OCI-LY7 (cell line): ENCODE results near the gene FBXO4. TPM values are rescaled to one million over a fixed set of nuclear protein-coding genes. Genes with fewer than 3 reads are reported as not detected.

Source experiments
- BruUV-seq: library from RNA; stranded (reverse); fragments of 400-500 nt; replicated peaks from 2 replicates; lab custom pipeline; 2021; lab: Mats Ljungman, UMichigan
- CTCF ChIA-PET: fragments of 300-600 bp; sonication (Branson Sonifier 250); formaldehyde crosslinking; loops from one replicate; lab custom pipeline; 2022; ENCODE audit warnings: antibody characterized with exemption; ENCODE audit not compliant: unreplicated experiment; lab: Charles Lee
- POLR2A ChIA-PET: fragments of 300-600 bp; sonication (Branson Sonifier 250); formaldehyde crosslinking; loops from one replicate; lab custom pipeline; 2022; ENCODE audit warnings: antibody characterized with exemption; lab: Charles Lee
- DNase-seq: peaks from one replicate; pipeline ENCODE4 v3.0.0-alpha.2; 2015; ENCODE audit warnings: low spot score
- H2AFZ ChIP-seq: fragments of 200-600 bp; sonication (generic), shearing (Covaris generic); 2 replicates; pipeline ENCODE4 v1.6.1; 2014; ENCODE audit warnings: mild to moderate bottlenecking, antibody characterized with exemption, low read length, moderate library complexity
- H3K27ac ChIP-seq: fragments of 200-600 bp; sonication (generic); 2 replicates; pipeline ENCODE4 v1.5.1; 2014; ENCODE audit warnings: mixed run types, low read depth, mild to moderate bottlenecking, moderate library complexity, low read length, inconsistent platforms; ENCODE audit not compliant: poor library complexity, severe bottlenecking
- H3K36me3 ChIP-seq: fragments of 200-600 bp; sonication (generic); 2 replicates; pipeline ENCODE4 v1.6.1; 2014; ENCODE audit warnings: mild to moderate bottlenecking, antibody characterized with exemption, low read length, moderate library complexity, mixed read lengths; ENCODE audit not compliant: insufficient read depth
- H3K4me1 ChIP-seq: fragments of 200-600 bp; sonication (generic); 2 replicates; pipeline ENCODE4 v1.5.1; 2014; ENCODE audit warnings: mild to moderate bottlenecking, low read length; ENCODE audit not compliant: insufficient read depth, poor library complexity, severe bottlenecking
- H3K4me2 ChIP-seq: fragments of 200-600 bp; sonication (generic); 2 replicates; pipeline ENCODE4 v1.6.1; 2014; ENCODE audit warnings: mild to moderate bottlenecking, low read length
- H3K4me3 ChIP-seq: fragments of 200-600 bp; sonication (generic); 2 replicates; pipeline ENCODE4 v1.5.1; 2014; ENCODE audit warnings: mild to moderate bottlenecking, low read depth, low read length; ENCODE audit not compliant: poor library complexity, severe bottlenecking
- H3K79me2 ChIP-seq: fragments of 200-600 bp; sonication (generic); 2 replicates; pipeline ENCODE4 v1.6.1; 2016; ENCODE audit warnings: low read depth, mild to moderate bottlenecking, low read length, moderate library complexity, mixed read lengths; ENCODE audit not compliant: insufficient read depth
- H3K9me2 ChIP-seq: fragments of 200-600 bp; sonication (generic); 2 replicates; pipeline ENCODE4 v1.6.1; 2016; ENCODE audit warnings: mild to moderate bottlenecking, low read length, mixed read lengths; ENCODE audit not compliant: insufficient read depth
- H3K9me3 ChIP-seq: fragments of 200-600 bp; sonication (generic); 2 replicates; pipeline ENCODE4 v1.6.1; 2014; ENCODE audit warnings: mild to moderate bottlenecking, mixed run types, low read length, mixed read lengths
- H4K20me1 ChIP-seq: fragments of 200-600 bp; sonication (generic); 2 replicates; pipeline ENCODE4 v1.6.1; 2014; ENCODE audit warnings: mild to moderate bottlenecking, antibody characterized with exemption, low read length, moderate library complexity, mixed read lengths; ENCODE audit not compliant: insufficient read depth
- CTCF ChIP-seq: fragments of 200-600 bp; sonication (generic); conservative IDR thresholded peaks from 2 replicates; pipeline ENCODE4 v1.5.1; 2014; ENCODE audit warnings: mild to moderate bottlenecking, antibody characterized with exemption, low read length, moderate library complexity, mixed read lengths
- EZH2phosphoT487 ChIP-seq: fragments of 200-600 bp; sonication (generic); IDR thresholded peaks from 2 replicates; pipeline ENCODE4 v1.6.1; 2018; ENCODE audit warnings: low read depth, borderline replicate concordance, mild to moderate bottlenecking, mixed run types, antibody characterized with exemption, low read length, moderate library complexity, mixed read lengths
- intact Hi-C: fragments of 100-400 bp; cut with micrococcal nuclease; formaldehyde crosslinking; loops from one replicate; pipeline ENCODE4 v1.10.0; 2022; ENCODE audit not compliant: unreplicated experiment
- total RNA-seq, 2 experiments: library from RNA; depleted of rRNA in 1 of 2; stranded (reverse); fragments of >200 nt in 1 of 2; shearing (Covaris generic) in 1 of 2; gene quantifications; 2 replicates each; pipeline ENCODE4 v1.2.3, GENCODE V29; 2014 to 2022

The FBXO4 gene
- total RNA-seq, 2 experiments from 2014 or later = 0.40 TPM; not detected in 1

- POLR2A ChIA-PET = no interaction called here
Observed at GRCh38 chr5:41961736-41962135, 36.7 kb downstream of the FBXO4 start.

GRCh38 chr5:41962491-41962890, 37.4 kb downstream of the FBXO4 start:
- no peak overlapping the region for H3K4me2 ChIP-seq

More at GRCh38 chr5:41961736-41962135, 36.7 kb downstream of the FBXO4 start:
- no peak overlapping the region for H3K4me3 ChIP-seq
- H4K20me1 ChIP-seq = no peaks in the 10 kb centered on the region
- CTCF ChIA-PET = no interaction called here
- no peaks in the 10 kb centered on the region for H3K36me3 ChIP-seq
- TF ChIP-seq CTCF (no peak), EZH2phosphoT487 (no peak)
- H3K4me2 ChIP-seq = no peak overlapping the region
- H3K9me3 ChIP-seq = no peaks in the 10 kb centered on the region
- H2AFZ ChIP-seq = no peak overlapping the region
- no peaks in the 10 kb centered on the region for H3K4me1 ChIP-seq
- BruUV-seq = no TSS peak
- no peaks in the 10 kb centered on the region for H3K79me2 ChIP-seq
- no peak for DNase-seq
- intact Hi-C loops = loop anchor here (10.0 kb wide), 1 partner anchor 213 kb away; no protein-coding TSS in a partner anchor
- H3K9me2 ChIP-seq = no peaks in the 10 kb centered on the region
- H3K27ac ChIP-seq = no peak overlapping the region

More at GRCh38 chr5:41962491-41962890, 37.4 kb downstream of the FBXO4 start:
- TF ChIP-seq CTCF = no peak
- TF ChIP-seq EZH2phosphoT487 = no peak
- no peaks in the 10 kb centered on the region for H3K36me3 ChIP-seq
- no peaks in the 10 kb centered on the region for H4K20me1 ChIP-seq
- no TSS peak for BruUV-seq
- POLR2A ChIA-PET = no interaction called here
- H2AFZ ChIP-seq = no peak overlapping the region
- DNase-seq = no peak
- intact Hi-C loops = loop anchor here (10.0 kb wide), 1 partner anchor 212 kb away; no protein-coding TSS in a partner anchor
- no peak overlapping the region for H3K27ac ChIP-seq
- H3K9me3 ChIP-seq = no peaks in the 10 kb centered on the region
- CTCF ChIA-PET = no interaction called here
- H3K79me2 ChIP-seq = no peaks in the 10 kb centered on the region
- no peaks in the 10 kb centered on the region for H3K4me1 ChIP-seq
- no peak overlapping the region for H3K4me3 ChIP-seq
- H3K9me2 ChIP-seq = no peaks in the 10 kb centered on the region
